ENCODE measurements around the gene CDH15.
"Not testable (repeated sequence)": the region's sequence is repeated elsewhere in the genome, so short reads cannot be mapped to it uniquely, and the experiment has no call there.

CDH15 gene

GRCh38 chr16:89187770-89188392 lies 16.3 kb downstream of the CDH15 start:
- DNase-seq (ENCODE audit: low read depth): no peak

GRCh38 chr16:89188471-89189357 lies 17.2 kb downstream of the CDH15 start:
- DNase-seq (ENCODE audit: low read depth): not testable (repeated sequence)

GRCh38 chr16:89189358-89190025 lies 17.9 kb downstream of the CDH15 start:
- DNase-seq (ENCODE audit: low read depth): no peak

- DNase-seq (ENCODE audit: low read depth): no peak
Observed at GRCh38 chr16:89190150-89190958, 18.8 kb downstream of the CDH15 start.

GRCh38 chr16:89191033-89191900 lies 19.7 kb downstream of the CDH15 start:
- no peak for DNase-seq (ENCODE audit: low read depth)

- DNase-seq (ENCODE audit: low read depth): no peak
Observed at GRCh38 chr16:89191901-89192185, 20.3 kb downstream of the CDH15 start.

- DNase-seq (ENCODE audit: low read depth): peak; percentile 62
Observed at GRCh38 chr16:89192186-89192955, 20.8 kb downstream of the CDH15 start.

- no peak for DNase-seq (ENCODE audit: low read depth)
Observed at GRCh38 chr16:89192956-89193575, 21.5 kb downstream of the CDH15 start.

GRCh38 chr16:89193576-89194293 lies 22.2 kb downstream of the CDH15 start:
- no peak for DNase-seq (ENCODE audit: low read depth)

GRCh38 chr16:89194340-89195311 lies 23.1 kb downstream of the CDH15 start:
- DNase-seq (ENCODE audit: low read depth): no peak

- no peak for DNase-seq (ENCODE audit: low read depth)
Observed at GRCh38 chr16:89195521-89196171, 24.1 kb downstream of the CDH15 start.

- DNase-seq (ENCODE audit: low read depth): no peak
Observed at GRCh38 chr16:89197033-89197632, 25.6 kb downstream of the CDH15 start.

- DNase-seq (ENCODE audit: low read depth): no peak
Observed at GRCh38 chr16:89197633-89198416, 26.3 kb downstream of the CDH15 start.

- DNase-seq (ENCODE audit: low read depth): no peak
Observed at GRCh38 chr16:89198417-89199240, 27.1 kb downstream of the CDH15 start.
